GM21786 (cell line): ENCODE results near the gene KLHDC9.

Source experiments
- ATAC-seq: cut with Tn5 transposase; IDR thresholded peaks from one replicate; pipeline ENCODE4 v1.9.1; 2021; ENCODE audit not compliant: unreplicated experiment

The KLHDC9 gene

GRCh38 chr1:161128591-161129420 lies 30.6 kb downstream of the KLHDC9 start:
- no peak for ATAC-seq

- no peak for ATAC-seq
Observed at GRCh38 chr1:161130266-161130665, 32.1 kb downstream of the KLHDC9 start.

- no peak for ATAC-seq
Observed at GRCh38 chr1:161131523-161132409, 33.6 kb downstream of the KLHDC9 start.

GRCh38 chr1:161132410-161133219 lies 34.5 kb downstream of the KLHDC9 start, which contains the start of gene DEDD:
Gene DEDD, minus strand, starts transcription at chr1:161132667. Its CDS starts 8,205 bp downstream, at chr1:161124462.
- peak; percentile 97 for ATAC-seq

GRCh38 chr1:161133220-161133740 lies 35.1 kb downstream of the KLHDC9 start:
- ATAC-seq = no peak

- no peak for ATAC-seq
Observed at GRCh38 chr1:161137881-161138280, 39.7 kb downstream of the KLHDC9 start.

- no peak for ATAC-seq
Observed at GRCh38 chr1:161138431-161138830, 40.3 kb downstream of the KLHDC9 start.

- no peak for ATAC-seq
Observed at GRCh38 chr1:161139766-161140165, 41.6 kb downstream of the KLHDC9 start.

GRCh38 chr1:161140755-161141400 lies 42.7 kb downstream of the KLHDC9 start:
- no peak for ATAC-seq

- ATAC-seq = no peak
Observed at GRCh38 chr1:161145832-161146231, 47.7 kb downstream of the KLHDC9 start.
